ENCODE data around the gene OGFOD3. TPM values are rescaled to one million over a fixed set of nuclear protein-coding genes. Genes with fewer than 3 reads are reported as not detected.

OGFOD3 gene
- total and polyA plus RNA-seq, 12 donors, result 17.9 to 131 (median 42.0) TPM

- intact Hi-C loops (cut with DNase I), result no loop called here
- DNase-seq, result no peak
- no peaks in the 10 kb centered on the region for H3K9me3 ChIP-seq (replicated peaks in 1 of 3)
- H3K36me3 ChIP-seq (replicated peaks in 1 of 2), result no peaks in the 10 kb centered on the region
- no peaks in the 10 kb centered on the region for H3K4me1 ChIP-seq (replicated peaks in 1 of 2)
- no peaks in the 10 kb centered on the region for H3K27me3 ChIP-seq
- no peak overlapping the region for H3K4me3 ChIP-seq
- 90 to 95% (median 93%) methylated on average over 23 to 38 of the region's 38 CpGs for WGBS, 4 donors
- TF ChIP-seq POLR2A (IDR thresholded peaks at IDR 0.05), result no peak
- no peak overlapping the region for H3K27ac ChIP-seq
These were observed 20.7 kb downstream of the OGFOD3 start for GRCh38 chr17:82397449-82398335.

DNA sequence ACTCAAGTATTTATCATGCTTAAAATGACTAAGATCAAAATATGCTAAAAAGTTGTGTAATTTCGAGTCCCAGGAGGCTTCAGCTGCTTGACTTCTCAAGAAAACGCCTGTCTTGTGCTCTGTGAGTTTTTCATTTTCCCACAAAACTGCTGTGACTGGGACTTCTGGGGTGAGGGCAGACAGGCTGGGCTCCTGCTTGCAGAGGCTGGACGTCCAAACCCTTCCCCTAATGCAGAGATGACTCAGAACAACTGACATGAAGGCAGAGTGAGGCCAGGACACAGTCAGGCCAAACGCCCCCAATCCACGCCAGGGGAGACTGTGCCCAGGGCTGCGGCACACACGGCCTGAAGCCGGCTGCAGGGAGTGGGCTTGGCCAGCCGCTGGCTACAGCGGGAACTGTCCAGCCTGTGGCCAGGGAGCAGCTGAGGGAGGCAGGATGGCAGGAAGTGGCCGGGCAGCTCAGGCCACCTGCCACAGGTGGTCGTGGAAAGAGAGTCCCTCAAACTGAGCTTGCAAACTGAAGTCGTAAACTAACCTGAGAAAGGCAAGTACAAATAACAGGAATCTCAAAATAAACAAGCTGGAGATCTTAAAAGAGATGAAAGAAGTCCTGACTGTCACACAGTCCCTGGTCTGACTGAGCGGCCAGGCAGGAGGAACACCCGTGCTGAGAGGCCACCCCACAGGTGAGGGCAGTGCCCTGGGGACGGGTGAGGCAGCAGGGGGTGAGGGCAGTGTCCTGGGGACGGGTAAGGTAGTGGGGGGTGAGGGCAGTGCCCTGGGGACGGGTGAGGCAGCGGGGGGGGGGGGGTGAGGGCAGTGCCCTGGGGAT, 21.6 kb downstream of the OGFOD3 start:
- Histone ChIP-seq H3K9me3 (replicated peaks in 1 of 3) (no peaks in the 10 kb centered on the region), H3K4me1 (replicated peaks in 1 of 2) (no peaks in the 10 kb centered on the region), H3K27ac (no peak overlapping the region), H3K27me3 (no peaks in the 10 kb centered on the region), H3K36me3 (replicated peaks in 1 of 2) (peaks cover 0 to 4% of the 10 kb centered on the region in 2 donors), H3K4me3 (no peak overlapping the region)
- intact Hi-C loops (cut with DNase I), result no loop called here
- WGBS, 4 donors, result 72 to 86% (median 82%) methylated on average over 12 to 19 of the region's 19 CpGs
- TF ChIP-seq, protein P1, sequence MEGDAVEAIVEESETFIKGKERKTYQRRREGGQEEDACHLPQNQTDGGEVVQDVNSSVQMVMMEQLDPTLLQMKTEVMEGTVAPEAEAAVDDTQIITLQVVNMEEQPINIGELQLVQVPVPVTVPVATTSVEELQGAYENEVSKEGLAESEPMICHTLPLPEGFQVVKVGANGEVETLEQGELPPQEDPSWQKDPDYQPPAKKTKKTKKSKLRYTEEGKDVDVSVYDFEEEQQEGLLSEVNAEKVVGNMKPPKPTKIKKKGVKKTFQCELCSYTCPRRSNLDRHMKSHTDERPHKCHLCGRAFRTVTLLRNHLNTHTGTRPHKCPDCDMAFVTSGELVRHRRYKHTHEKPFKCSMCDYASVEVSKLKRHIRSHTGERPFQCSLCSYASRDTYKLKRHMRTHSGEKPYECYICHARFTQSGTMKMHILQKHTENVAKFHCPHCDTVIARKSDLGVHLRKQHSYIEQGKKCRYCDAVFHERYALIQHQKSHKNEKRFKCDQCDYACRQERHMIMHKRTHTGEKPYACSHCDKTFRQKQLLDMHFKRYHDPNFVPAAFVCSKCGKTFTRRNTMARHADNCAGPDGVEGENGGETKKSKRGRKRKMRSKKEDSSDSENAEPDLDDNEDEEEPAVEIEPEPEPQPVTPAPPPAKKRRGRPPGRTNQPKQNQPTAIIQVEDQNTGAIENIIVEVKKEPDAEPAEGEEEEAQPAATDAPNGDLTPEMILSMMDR (IDR thresholded peaks at IDR 0.05), result no peak
- TF ChIP-seq POLR2A (IDR thresholded peaks at IDR 0.05), result no peak
- no peak for DNase-seq

- Histone ChIP-seq H3K9me3 (replicated peaks in 1 of 3) (no peaks in the 10 kb centered on the region), H3K36me3 (replicated peaks in 1 of 2) (peaks cover 0 to 5% of the 10 kb centered on the region in 2 donors)
- intact Hi-C loops (cut with DNase I), result no loop called here
These were observed 24.1 kb downstream of the OGFOD3 start for GRCh38 chr17:82394278-82394677.

GRCh38 chr17:82392941-82393340, 25.4 kb downstream of the OGFOD3 start:
- WGBS, 4 donors, result 92 to 98% (median 95%) methylated on average over 9 to 15 of the region's 15 CpGs
- DNase-seq, result no peak
- peaks cover 0 to 5% of the 10 kb centered on the region in 2 donors for H3K36me3 ChIP-seq (replicated peaks in 1 of 2)
- H3K4me1 ChIP-seq (replicated peaks in 1 of 2), result no peaks in the 10 kb centered on the region
- no peak overlapping the region for H3K4me3 ChIP-seq
- no peak for TF ChIP-seq POLR2A (IDR thresholded peaks at IDR 0.05)
- TF ChIP-seq, protein P1 (IDR thresholded peaks at IDR 0.05), result no peak
- intact Hi-C loops (cut with DNase I), result no loop called here
- no peak overlapping the region for H3K27ac ChIP-seq
- no peaks in the 10 kb centered on the region for H3K9me3 ChIP-seq (replicated peaks in 1 of 3)
- H3K27me3 ChIP-seq, result no peaks in the 10 kb centered on the region

More at GRCh38 chr17:82394278-82394677, 24.1 kb downstream of the OGFOD3 start:
- no peak for TF ChIP-seq POLR2A (IDR thresholded peaks at IDR 0.05)
- TF ChIP-seq, protein P1 (IDR thresholded peaks at IDR 0.05), result no peak
- DNase-seq, result no peak
- Histone ChIP-seq H3K27me3 (no peaks in the 10 kb centered on the region), H3K27ac (no peak overlapping the region), H3K4me3 (no peak overlapping the region), H3K4me1 (replicated peaks in 1 of 2) (no peaks in the 10 kb centered on the region)
- WGBS, 4 donors, result 81 to 91% (median 87%) methylated on average over 11 to 12 of the region's 12 CpGs
